ENCODE results near the gene GJA8.

Gene GJA8

DNA sequence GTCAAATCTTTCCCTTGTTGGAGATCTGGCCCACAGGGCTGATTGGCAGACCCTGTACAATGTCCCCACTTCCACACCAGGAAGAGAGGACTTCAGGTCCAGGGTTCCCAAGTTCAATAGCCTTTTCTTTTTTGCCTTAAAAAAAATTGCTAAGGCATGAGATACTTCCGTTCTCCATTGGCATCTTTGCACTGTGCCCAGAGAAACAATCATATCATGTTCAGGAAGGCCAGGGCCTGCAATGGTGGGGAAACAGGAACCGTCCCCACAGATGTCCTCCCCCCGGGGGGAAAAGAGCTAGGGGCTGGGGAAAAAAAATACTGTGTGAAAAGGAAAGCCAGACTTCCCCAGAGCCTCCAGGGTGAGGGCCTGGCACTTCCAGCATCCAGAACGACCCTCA lies 24.6 kb upstream of the GJA8 start:
- no peak for DNase-seq (ENCODE audit: low read depth in 1 of 2, low spot score in 1 of 2)
- TF ChIP-seq POLR2AphosphoS5 (IDR thresholded peaks at IDR 0.05; ENCODE audit: low read depth) (no peak), SPI1 (IDR thresholded peaks at IDR 0.05; ENCODE audit: borderline replicate concordance, low read depth) (no peak), GABPA (IDR thresholded peaks at IDR 0.05; ENCODE audit: low read depth) (no peak), REST (IDR thresholded peaks at IDR 0.05; ENCODE audit: insufficient replicate concordance, low read depth) (no peak)
- TF ChIP-seq, protein P1, sequence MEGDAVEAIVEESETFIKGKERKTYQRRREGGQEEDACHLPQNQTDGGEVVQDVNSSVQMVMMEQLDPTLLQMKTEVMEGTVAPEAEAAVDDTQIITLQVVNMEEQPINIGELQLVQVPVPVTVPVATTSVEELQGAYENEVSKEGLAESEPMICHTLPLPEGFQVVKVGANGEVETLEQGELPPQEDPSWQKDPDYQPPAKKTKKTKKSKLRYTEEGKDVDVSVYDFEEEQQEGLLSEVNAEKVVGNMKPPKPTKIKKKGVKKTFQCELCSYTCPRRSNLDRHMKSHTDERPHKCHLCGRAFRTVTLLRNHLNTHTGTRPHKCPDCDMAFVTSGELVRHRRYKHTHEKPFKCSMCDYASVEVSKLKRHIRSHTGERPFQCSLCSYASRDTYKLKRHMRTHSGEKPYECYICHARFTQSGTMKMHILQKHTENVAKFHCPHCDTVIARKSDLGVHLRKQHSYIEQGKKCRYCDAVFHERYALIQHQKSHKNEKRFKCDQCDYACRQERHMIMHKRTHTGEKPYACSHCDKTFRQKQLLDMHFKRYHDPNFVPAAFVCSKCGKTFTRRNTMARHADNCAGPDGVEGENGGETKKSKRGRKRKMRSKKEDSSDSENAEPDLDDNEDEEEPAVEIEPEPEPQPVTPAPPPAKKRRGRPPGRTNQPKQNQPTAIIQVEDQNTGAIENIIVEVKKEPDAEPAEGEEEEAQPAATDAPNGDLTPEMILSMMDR (IDR thresholded peaks at IDR 0.05; ENCODE audit: insufficient read depth, low read length), result no peak

DNA sequence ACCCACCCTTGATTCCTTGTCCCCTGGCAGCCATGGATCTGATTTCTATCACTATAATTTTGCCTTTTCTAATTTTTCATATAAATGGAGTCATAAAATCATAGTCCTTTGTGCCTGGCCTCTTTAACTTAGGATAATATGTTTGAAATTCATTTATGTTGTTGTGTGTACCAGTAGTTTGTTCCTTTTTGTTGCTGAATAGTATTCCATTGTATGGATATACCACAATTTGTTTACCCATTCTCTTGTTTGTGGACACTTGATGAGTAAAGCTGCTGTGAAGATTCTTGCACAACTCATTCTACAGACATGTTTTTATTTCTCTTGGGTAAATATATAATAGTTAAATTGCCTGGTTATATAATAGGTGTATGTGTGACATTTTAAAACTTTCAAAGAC lies 22.7 kb upstream of the GJA8 start:
- no peak for DNase-seq (ENCODE audit: low read depth in 1 of 2, low spot score in 1 of 2)
- H3K4me3 ChIP-seq (replicated peaks; ENCODE audit: insufficient read depth, low read length), result no peak overlapping the region
- peaks cover 3% of the 10 kb centered on the region for H3K27me3 ChIP-seq (ENCODE audit: insufficient read depth, poor library complexity, severe bottlenecking)
- TF ChIP-seq SPI1 (IDR thresholded peaks at IDR 0.05; ENCODE audit: borderline replicate concordance, low read depth) (no peak), POLR2AphosphoS5 (IDR thresholded peaks at IDR 0.05; ENCODE audit: low read depth) (no peak)
- TF ChIP-seq, protein P1 (IDR thresholded peaks at IDR 0.05; ENCODE audit: insufficient read depth, low read length), result no peak
- no peak overlapping the region for H3K27ac ChIP-seq (replicated peaks)

More for the DNA sequence above, 24.6 kb upstream of the GJA8 start:
- Histone ChIP-seq H3K27me3 (ENCODE audit: insufficient read depth, poor library complexity, severe bottlenecking) (peaks cover 1% of the 10 kb centered on the region), H3K4me3 (replicated peaks; ENCODE audit: insufficient read depth, low read length) (no peak overlapping the region), H3K27ac (replicated peaks) (no peak overlapping the region)

DNA sequence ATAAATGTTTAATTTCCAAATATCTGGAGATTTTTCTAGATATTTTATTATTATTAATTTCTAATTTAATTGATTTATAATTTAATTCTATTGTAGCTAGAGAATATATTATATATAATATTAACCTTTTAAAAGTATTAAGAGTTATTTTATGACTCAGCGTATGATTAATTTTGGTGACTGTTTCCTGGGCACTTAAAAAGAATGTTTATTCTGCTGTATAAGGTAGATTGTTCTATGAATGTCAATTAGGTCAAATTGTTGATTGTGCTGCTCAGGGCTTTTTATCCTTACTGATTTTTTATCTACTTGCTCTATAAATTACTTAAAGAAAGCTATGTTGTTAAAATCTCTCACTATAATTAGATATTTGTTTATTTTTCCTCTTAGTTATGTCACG lies 20.1 kb upstream of the GJA8 start:
- no peak overlapping the region for H3K4me3 ChIP-seq (replicated peaks; ENCODE audit: insufficient read depth, low read length)
- H3K27me3 ChIP-seq (ENCODE audit: insufficient read depth, poor library complexity, severe bottlenecking), result peaks cover 5% of the 10 kb centered on the region
- no peak overlapping the region for H3K27ac ChIP-seq (replicated peaks)
- no peak for TF ChIP-seq REST (IDR thresholded peaks at IDR 0.05; ENCODE audit: insufficient replicate concordance, low read depth)
- TF ChIP-seq SPI1 (IDR thresholded peaks at IDR 0.05; ENCODE audit: borderline replicate concordance, low read depth), result no peak
- no peak for TF ChIP-seq GABPA (IDR thresholded peaks at IDR 0.05; ENCODE audit: low read depth)
- TF ChIP-seq POLR2AphosphoS5 (IDR thresholded peaks at IDR 0.05; ENCODE audit: low read depth), result no peak
- TF ChIP-seq, protein P1 (IDR thresholded peaks at IDR 0.05; ENCODE audit: insufficient read depth, low read length), result no peak
- no peak for DNase-seq (ENCODE audit: low read depth in 1 of 2, low spot score in 1 of 2)

DNA sequence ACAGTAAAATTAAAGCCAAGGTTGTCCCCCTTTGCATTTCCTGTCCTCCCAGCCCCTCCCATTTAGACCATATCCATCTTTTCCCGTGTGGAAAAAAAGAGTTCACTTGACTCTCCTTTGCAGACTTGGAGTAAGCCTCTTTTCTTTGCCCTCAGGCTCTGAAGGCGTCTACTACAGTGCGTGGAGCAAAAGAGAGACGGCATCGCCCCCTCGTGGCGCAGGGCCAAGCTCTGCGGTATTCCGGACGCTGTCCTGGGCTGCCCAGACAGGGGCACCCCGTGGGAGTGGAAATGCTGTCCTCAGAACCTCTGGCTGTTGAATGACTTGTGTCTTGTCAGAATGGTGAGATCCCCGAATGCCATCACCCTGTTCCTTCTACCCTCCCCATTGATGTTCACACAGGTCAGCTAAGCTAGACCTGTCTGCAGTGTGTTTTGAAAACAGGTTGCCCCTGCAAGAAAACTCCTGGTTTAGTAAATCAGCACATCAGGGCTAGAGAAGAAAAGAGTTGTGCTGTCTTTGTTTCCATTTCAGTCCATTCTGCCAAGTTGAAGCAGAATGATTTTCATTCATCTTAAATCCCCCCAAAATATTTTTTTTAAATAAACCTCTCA lies 12.3 kb upstream of the GJA8 start:
- Histone ChIP-seq H3K4me3 (replicated peaks; ENCODE audit: insufficient read depth, low read length) (no peak overlapping the region), H3K27me3 (ENCODE audit: insufficient read depth, poor library complexity, severe bottlenecking) (peaks cover 2% of the 10 kb centered on the region), H3K27ac (replicated peaks) (no peak overlapping the region)
- peak; percentile 10 to 63 for DNase-seq (ENCODE audit: low read depth in 1 of 2, low spot score in 1 of 2)
- TF ChIP-seq, protein P1 (IDR thresholded peaks at IDR 0.05; ENCODE audit: insufficient read depth, low read length), result peak; percentile 76
- TF ChIP-seq SPI1 (IDR thresholded peaks at IDR 0.05; ENCODE audit: borderline replicate concordance, low read depth), result no peak

Measured in HL-60 (cell line).